ENCODE results near the gene WDR19.

Gene WDR19

GRCh38 chr4:39205476-39205875, 23.1 kb downstream of the WDR19 start:
- no peak overlapping the region for H3K4me3 ChIP-seq (replicated peaks; ENCODE audit: low read depth, low read length)
- no peak for TF ChIP-seq CTCF (IDR thresholded peaks at IDR 0.05; ENCODE audit: insufficient read depth, low read length, poor library complexity, severe bottlenecking)
- no peaks in the 10 kb centered on the region for H3K27me3 ChIP-seq (replicated peaks; ENCODE audit: control insufficient read depth, insufficient read depth, low read length)
- DNase-seq (ENCODE audit: extremely low read depth, insufficient read length) = no peak
- no peaks in the 10 kb centered on the region for H3K36me3 ChIP-seq (ENCODE audit: control insufficient read depth, insufficient read depth, low read length)

GRCh38 chr4:39227906-39228305, 45.6 kb downstream of the WDR19 start:
- no peak for TF ChIP-seq CTCF (IDR thresholded peaks at IDR 0.05; ENCODE audit: insufficient read depth, low read length, poor library complexity, severe bottlenecking)
- no peak for DNase-seq (ENCODE audit: extremely low read depth, insufficient read length)
- no peaks in the 10 kb centered on the region for H3K27me3 ChIP-seq (replicated peaks; ENCODE audit: control insufficient read depth, insufficient read depth, low read length)
- H3K4me3 ChIP-seq (replicated peaks; ENCODE audit: low read depth, low read length) = no peak overlapping the region
- no peaks in the 10 kb centered on the region for H3K36me3 ChIP-seq (ENCODE audit: control insufficient read depth, insufficient read depth, low read length)

GRCh38 chr4:39228377-39228776, 46.0 kb downstream of the WDR19 start:
- no peaks in the 10 kb centered on the region for H3K36me3 ChIP-seq (ENCODE audit: control insufficient read depth, insufficient read depth, low read length)
- TF ChIP-seq CTCF (IDR thresholded peaks at IDR 0.05; ENCODE audit: insufficient read depth, low read length, poor library complexity, severe bottlenecking) = no peak
- no peak overlapping the region for H3K4me3 ChIP-seq (replicated peaks; ENCODE audit: low read depth, low read length)
- no peaks in the 10 kb centered on the region for H3K27me3 ChIP-seq (replicated peaks; ENCODE audit: control insufficient read depth, insufficient read depth, low read length)
- no peak for DNase-seq (ENCODE audit: extremely low read depth, insufficient read length)

GRCh38 chr4:39230462-39230861, 48.1 kb downstream of the WDR19 start:
- no peak for TF ChIP-seq CTCF (IDR thresholded peaks at IDR 0.05; ENCODE audit: insufficient read depth, low read length, poor library complexity, severe bottlenecking)
- Histone ChIP-seq H3K36me3 (ENCODE audit: control insufficient read depth, insufficient read depth, low read length) (no peaks in the 10 kb centered on the region), H3K4me3 (replicated peaks; ENCODE audit: low read depth, low read length) (no peak overlapping the region), H3K27me3 (replicated peaks; ENCODE audit: control insufficient read depth, insufficient read depth, low read length) (no peaks in the 10 kb centered on the region)
- DNase-seq (ENCODE audit: extremely low read depth, insufficient read length) = no peak

- DNase-seq (ENCODE audit: extremely low read depth, insufficient read length) = no peak
- no peak for TF ChIP-seq CTCF (IDR thresholded peaks at IDR 0.05; ENCODE audit: insufficient read depth, low read length, poor library complexity, severe bottlenecking)
- Histone ChIP-seq H3K36me3 (ENCODE audit: control insufficient read depth, insufficient read depth, low read length) (no peaks in the 10 kb centered on the region), H3K4me3 (replicated peaks; ENCODE audit: low read depth, low read length) (no peak overlapping the region), H3K27me3 (replicated peaks; ENCODE audit: control insufficient read depth, insufficient read depth, low read length) (no peaks in the 10 kb centered on the region)
These were observed 49.3 kb downstream of the WDR19 start for GRCh38 chr4:39231660-39232059.

GRCh38 chr4:39232100-39232499, 49.8 kb downstream of the WDR19 start:
- no peak for TF ChIP-seq CTCF (IDR thresholded peaks at IDR 0.05; ENCODE audit: insufficient read depth, low read length, poor library complexity, severe bottlenecking)
- Histone ChIP-seq H3K4me3 (replicated peaks; ENCODE audit: low read depth, low read length) (no peak overlapping the region), H3K36me3 (ENCODE audit: control insufficient read depth, insufficient read depth, low read length) (no peaks in the 10 kb centered on the region), H3K27me3 (replicated peaks; ENCODE audit: control insufficient read depth, insufficient read depth, low read length) (no peaks in the 10 kb centered on the region)
- no peak for DNase-seq (ENCODE audit: extremely low read depth, insufficient read length)

Measured in GM06990 (cell line).